K562 (cell line): ENCODE results near the gene SDCBP2. TPM values are rescaled to one million over a fixed set of nuclear protein-coding genes. Genes with fewer than 3 reads are reported as not detected.

Source experiments
- ATAC-seq: fragments of 200-7000 bp; cut with Tn5 transposase; 3 replicates; pipeline ENCODE4 v1.9.1; 2020; ENCODE audit warnings: moderate library complexity
- BruUV-seq: library from RNA; stranded (reverse); fragments of 400-500 nt; replicated peaks from 2 replicates; lab custom pipeline; 2021; lab: Mats Ljungman, UMichigan
- CTCF ChIA-PET: fragments of 300-600 bp; formaldehyde crosslinking; extraction: SDS; loops from one replicate; lab custom pipeline; 2021; ENCODE audit warnings: low intra/inter-chr PET ratio; lab: Yijun Ruan, JAX
- POLR2A ChIA-PET: fragments of 300-600, 350-650 bp; sonication (Branson Sonifier 250); formaldehyde crosslinking; extraction: SDS; loops from one replicate; lab custom pipeline; 2021; ENCODE audit warnings: antibody characterized with exemption, inconsistent platforms; lab: Yijun Ruan, JAX
- DNase-seq, 4 experiments: peaks; one replicate each; pipeline versions ENCODE4 v3.0.0 to v3.0.0-alpha.2; 2011 to 2018; ENCODE audit warnings: low spot score in 3 of 4, mixed read lengths in 3 of 4; ENCODE audit errors: extremely low read depth in 1 of 4
- FAIRE-seq: peaks from 2 replicates; lab custom pipeline; 2011; peaks lifted over from hg19 to GRCh38; lab: Jason Lieb, UNC
- H2AFZ ChIP-seq: 2 replicates; pipeline ENCODE4 v1.6.0; 2011; ENCODE audit warnings: low read depth, low read length, control low read depth, inconsistent platforms
- H3K27ac ChIP-seq: fragments of 200-600 bp; 3 replicates; pipeline ENCODE4 v1.8.0; 2011; ENCODE audit warnings: low read depth, mild to moderate bottlenecking, control low read depth, inconsistent platforms, low read length, moderate library complexity, mixed read lengths; ENCODE audit errors: extremely low read depth
- H3K27me3 ChIP-seq, 2 experiments: fragments of 300-600 bp in 1 of 2; 2 replicates in 1 of 2; 3 replicates in 1 of 2; pipeline versions ENCODE4 v1.6.0 to v1.8.0; 2011; ENCODE audit warnings: inconsistent platforms in 2 of 2, low read length in 2 of 2, mild to moderate bottlenecking in 1 of 2, mixed read lengths in 1 of 2, moderate library complexity in 1 of 2; ENCODE audit not compliant: control insufficient read depth in 2 of 2, insufficient read depth in 2 of 2
- H3K36me3 ChIP-seq: fragments of 300-600 bp; 3 replicates; pipeline ENCODE4 v1.8.0; 2011; ENCODE audit warnings: mild to moderate bottlenecking, low read length, inconsistent platforms; ENCODE audit not compliant: control insufficient read depth, insufficient read depth
- H3K4me1 ChIP-seq, 2 experiments: fragments of 200-600 bp in 1 of 2; replicated peaks in 1 of 2; 2 replicates in 1 of 2; 3 replicates in 1 of 2; pipeline versions ENCODE4 v1.5.1 to v1.8.0; 2011; ENCODE audit warnings: inconsistent platforms in 2 of 2, low read length in 2 of 2, mild to moderate bottlenecking in 1 of 2, mixed read lengths in 1 of 2, moderate library complexity in 1 of 2; ENCODE audit not compliant: control insufficient read depth in 2 of 2, insufficient read depth in 2 of 2
- H3K4me2 ChIP-seq: 2 replicates; pipeline ENCODE4 v1.6.1; 2011; ENCODE audit warnings: low read length, control low read depth, inconsistent platforms, mixed read lengths; ENCODE audit not compliant: insufficient read depth
- H3K4me3 ChIP-seq: fragments of 200-600 bp; sonication (generic), shearing (Covaris generic); 2 replicates; pipeline ENCODE4 v1.5.1; 2016; ENCODE audit warnings: control low read depth, inconsistent platforms
- H3K79me2 ChIP-seq: fragments of 200-600 bp; 3 replicates; pipeline ENCODE4 v1.8.0; 2011; ENCODE audit warnings: low read length, inconsistent platforms; ENCODE audit not compliant: control insufficient read depth, insufficient read depth
- H3K9ac ChIP-seq, 2 experiments: 2 replicates each; pipeline versions ENCODE4 v1.6.0 to v1.6.1; 2011; ENCODE audit warnings: low read depth in 2 of 2, low read length in 2 of 2, control low read depth in 1 of 2, inconsistent platforms in 1 of 2, mild to moderate bottlenecking in 1 of 2, mixed read lengths in 1 of 2; ENCODE audit not compliant: insufficient read depth in 1 of 2
- H3K9me1 ChIP-seq: one replicate; pipeline ENCODE4 v1.6.0; 2011; ENCODE audit warnings: inconsistent platforms, mild to moderate bottlenecking, low read length, moderate library complexity; ENCODE audit not compliant: control insufficient read depth, insufficient read depth
- H3K9me3 ChIP-seq: replicated peaks from 2 replicates; pipeline ENCODE4 v1.5.1; 2011; ENCODE audit warnings: low read depth, low read length, inconsistent platforms; ENCODE audit not compliant: control insufficient read depth, insufficient read depth
- H4K20me1 ChIP-seq: replicated peaks from 2 replicates; pipeline ENCODE4 v1.6.1; 2011; ENCODE audit warnings: low read length, inconsistent platforms, mixed read lengths; ENCODE audit not compliant: control insufficient read depth, insufficient read depth
- CHD1 ChIP-seq: fragments of 200-600 bp; sonication (generic); IDR thresholded peaks from one replicate; pipeline ENCODE4 v1.6.1; 2012; ENCODE audit warnings: mild to moderate bottlenecking, moderate library complexity, low read length, inconsistent platforms
- ESRRB ChIP-seq: fragments of 250-450 bp; sonication (Bioruptor Pico); IDR thresholded peaks from 2 replicates; pipeline ENCODE4 v1.5.0; 2020; ENCODE audit warnings: mild to moderate bottlenecking, moderate library complexity, borderline replicate concordance
- POLR3A ChIP-seq: IDR thresholded peaks from 2 replicates; pipeline ENCODE4 v1.6.1; 2011; ENCODE audit warnings: borderline replicate concordance, mild to moderate bottlenecking, moderate library complexity; ENCODE audit not compliant: insufficient read length, insufficient read depth; ENCODE audit errors: extremely low read depth
- ZNF609 ChIP-seq: sonication (generic); formaldehyde crosslinking; IDR thresholded peaks from 2 replicates; pipeline ENCODE4 v1.8.1; 2023; ENCODE audit warnings: missing genetic modification reagents, mild to moderate bottlenecking, borderline replicate concordance
- ZSCAN29 ChIP-seq: fragments of 450-650 bp; IDR thresholded peaks from 2 replicates; pipeline ENCODE4 v1.6.1; 2017
- WGBS: fragments of 100-300 bp; shearing (Covaris generic); methylation state at CpG from one replicate; pipeline ENCODE4 v1.1.6; 2016; ENCODE audit warnings: low coverage, mixed read lengths; ENCODE audit not compliant: insufficient coverage; ENCODE audit errors: missing lambda C conversion rate; 5-methylcytosine and 5-hydroxymethylcytosine counted together
- in situ Hi-C: fragments of 300-500 bp; cut with MboI; formaldehyde crosslinking; loops from 4 replicates; pipeline ENCODE4 v1.15.0; 2018; ENCODE audit warnings: inconsistent platforms, mixed read lengths
- intact Hi-C: fragments of 100-400 bp; cut with micrococcal nuclease; formaldehyde crosslinking; loops from 2 replicates; pipeline ENCODE4 v1.14.2; 2022
- polyA plus RNA-seq, 8 experiments: library from polyadenylated mRNA; depleted of rRNA in 4 of 8; stranded (reverse) in 5 of 8; unstranded in 3 of 8; fragments of >200 nt; fragmentation: Nextera tagmentation in 2 of 8; fragmentation: Illumina TruSeq in 1 of 8; extraction: Ambion mirVana in 2 of 8; extraction: Trizol in 1 of 8; gene quantifications; 2 replicates each; pipeline versions ENCODE4 v1.2.1 to v1.2.3, GENCODE V29; 2011 to 2014; ENCODE audit warnings: inconsistent platforms in 1 of 8, missing spikeins in 1 of 8
- total RNA-seq, 7 experiments: library from RNA; depleted of rRNA in 6 of 7; stranded (reverse); fragments of >200 nt in 6 of 7; fragmentation: Illumina TruSeq in 2 of 7; extraction: Trizol in 2 of 7; gene quantifications; 2 replicates each; pipeline versions ENCODE4 v1.2.1 to v1.2.3, GENCODE V29; 2011 to 2021; ENCODE audit warnings: low replicate concordance in 1 of 7
- TF ChIP-seq, protein P1 (sequence below): fragments of 200-400 bp; formaldehyde crosslinking; IDR thresholded peaks from 2 replicates; pipeline ENCODE4 v1.6.1; 2017; ENCODE audit warnings: mild to moderate bottlenecking, low read depth, low read length, moderate library complexity

Gene SDCBP2
- total and polyA plus RNA-seq, 9 of the 15 experiments (the other 6 are each of a cell fraction or from before 2014, with no cell fraction given): 0.06 to 1.2 (median 0.80) TPM

GRCh38 chr20:1298888-1299511, 29.9 kb downstream of the SDCBP2 start:
- no peaks in the 10 kb centered on the region for H3K79me2 ChIP-seq
- intact Hi-C loops (no loop called here), in situ Hi-C loops (no loop called here)
- no peak overlapping the region for H2AFZ ChIP-seq
- no peak overlapping the region for H3K4me2 ChIP-seq
- H3K36me3 ChIP-seq: no peaks in the 10 kb centered on the region; the same call in 2 of the 3 replicates
- WGBS: 64% methylated on average over 8 of the region's 10 CpGs
- H3K9me3 ChIP-seq: no peaks in the 10 kb centered on the region
- TF ChIP-seq, protein P1, sequence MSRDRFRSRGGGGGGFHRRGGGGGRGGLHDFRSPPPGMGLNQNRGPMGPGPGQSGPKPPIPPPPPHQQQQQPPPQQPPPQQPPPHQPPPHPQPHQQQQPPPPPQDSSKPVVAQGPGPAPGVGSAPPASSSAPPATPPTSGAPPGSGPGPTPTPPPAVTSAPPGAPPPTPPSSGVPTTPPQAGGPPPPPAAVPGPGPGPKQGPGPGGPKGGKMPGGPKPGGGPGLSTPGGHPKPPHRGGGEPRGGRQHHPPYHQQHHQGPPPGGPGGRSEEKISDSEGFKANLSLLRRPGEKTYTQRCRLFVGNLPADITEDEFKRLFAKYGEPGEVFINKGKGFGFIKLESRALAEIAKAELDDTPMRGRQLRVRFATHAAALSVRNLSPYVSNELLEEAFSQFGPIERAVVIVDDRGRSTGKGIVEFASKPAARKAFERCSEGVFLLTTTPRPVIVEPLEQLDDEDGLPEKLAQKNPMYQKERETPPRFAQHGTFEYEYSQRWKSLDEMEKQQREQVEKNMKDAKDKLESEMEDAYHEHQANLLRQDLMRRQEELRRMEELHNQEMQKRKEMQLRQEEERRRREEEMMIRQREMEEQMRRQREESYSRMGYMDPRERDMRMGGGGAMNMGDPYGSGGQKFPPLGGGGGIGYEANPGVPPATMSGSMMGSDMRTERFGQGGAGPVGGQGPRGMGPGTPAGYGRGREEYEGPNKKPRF: no peak
- TF ChIP-seq POLR3A (no peak), ESRRB (CRISPR knock-in tag) (no peak), CHD1 (no peak), ZNF609 (CRISPR knock-in tag) (no peak), ZSCAN29 (no peak)
- no peak for ATAC-seq
- ChIA-PET CTCF (no interaction called here), POLR2A (interaction anchor here (0.6 kb wide), 1 partner anchor 24 kb away, joined by 3 read pairs; no protein-coding TSS in a partner anchor)
- no peak overlapping the region for H3K4me3 ChIP-seq
- peaks cover 3 to 17% of the 10 kb centered on the region in 2 experiments; a peak in 4 of 5 replicates for H3K4me1 ChIP-seq
- no peak overlapping the region for H3K27ac ChIP-seq
- no peaks in the 10 kb centered on the region; the same call in 1 of the 2 replicates for H4K20me1 ChIP-seq
- no peak overlapping the region; a peak in 1 of 4 replicates for H3K9ac ChIP-seq
- BruUV-seq: no TSS peak
- no peak for DNase-seq
- H3K9me1 ChIP-seq: no peaks in the 10 kb centered on the region
- H3K27me3 ChIP-seq: no peaks in the 10 kb centered on the region
- FAIRE-seq: no peak
